GM12875 (cell line): Measurements from ENCODE around the gene REPS1.
"Not testable (repeated sequence)": the region's sequence is repeated elsewhere in the genome, so short reads cannot be mapped to it uniquely, and the experiment has no call there.

Experiments
- H3K4me3 ChIP-seq: one replicate; pipeline ENCODE4 v1.5.1; 2011; ENCODE audit warnings: low read depth, low read length, control low read depth
- TF ChIP-seq, protein P1 (sequence below): IDR thresholded peaks from 2 replicates; pipeline ENCODE4 v1.5.1; 2011; ENCODE audit warnings: low read depth, mild to moderate bottlenecking, control low read depth, inconsistent platforms, low read length, moderate library complexity, borderline replicate concordance; ENCODE audit not compliant: insufficient read depth

The REPS1 gene

GRCh38 chr6:139003751-139004150 is 15.7 kb upstream of the REPS1 start:
- no peak overlapping the region for H3K4me3 ChIP-seq
- TF ChIP-seq, protein P1, sequence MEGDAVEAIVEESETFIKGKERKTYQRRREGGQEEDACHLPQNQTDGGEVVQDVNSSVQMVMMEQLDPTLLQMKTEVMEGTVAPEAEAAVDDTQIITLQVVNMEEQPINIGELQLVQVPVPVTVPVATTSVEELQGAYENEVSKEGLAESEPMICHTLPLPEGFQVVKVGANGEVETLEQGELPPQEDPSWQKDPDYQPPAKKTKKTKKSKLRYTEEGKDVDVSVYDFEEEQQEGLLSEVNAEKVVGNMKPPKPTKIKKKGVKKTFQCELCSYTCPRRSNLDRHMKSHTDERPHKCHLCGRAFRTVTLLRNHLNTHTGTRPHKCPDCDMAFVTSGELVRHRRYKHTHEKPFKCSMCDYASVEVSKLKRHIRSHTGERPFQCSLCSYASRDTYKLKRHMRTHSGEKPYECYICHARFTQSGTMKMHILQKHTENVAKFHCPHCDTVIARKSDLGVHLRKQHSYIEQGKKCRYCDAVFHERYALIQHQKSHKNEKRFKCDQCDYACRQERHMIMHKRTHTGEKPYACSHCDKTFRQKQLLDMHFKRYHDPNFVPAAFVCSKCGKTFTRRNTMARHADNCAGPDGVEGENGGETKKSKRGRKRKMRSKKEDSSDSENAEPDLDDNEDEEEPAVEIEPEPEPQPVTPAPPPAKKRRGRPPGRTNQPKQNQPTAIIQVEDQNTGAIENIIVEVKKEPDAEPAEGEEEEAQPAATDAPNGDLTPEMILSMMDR, result no peak

DNA sequence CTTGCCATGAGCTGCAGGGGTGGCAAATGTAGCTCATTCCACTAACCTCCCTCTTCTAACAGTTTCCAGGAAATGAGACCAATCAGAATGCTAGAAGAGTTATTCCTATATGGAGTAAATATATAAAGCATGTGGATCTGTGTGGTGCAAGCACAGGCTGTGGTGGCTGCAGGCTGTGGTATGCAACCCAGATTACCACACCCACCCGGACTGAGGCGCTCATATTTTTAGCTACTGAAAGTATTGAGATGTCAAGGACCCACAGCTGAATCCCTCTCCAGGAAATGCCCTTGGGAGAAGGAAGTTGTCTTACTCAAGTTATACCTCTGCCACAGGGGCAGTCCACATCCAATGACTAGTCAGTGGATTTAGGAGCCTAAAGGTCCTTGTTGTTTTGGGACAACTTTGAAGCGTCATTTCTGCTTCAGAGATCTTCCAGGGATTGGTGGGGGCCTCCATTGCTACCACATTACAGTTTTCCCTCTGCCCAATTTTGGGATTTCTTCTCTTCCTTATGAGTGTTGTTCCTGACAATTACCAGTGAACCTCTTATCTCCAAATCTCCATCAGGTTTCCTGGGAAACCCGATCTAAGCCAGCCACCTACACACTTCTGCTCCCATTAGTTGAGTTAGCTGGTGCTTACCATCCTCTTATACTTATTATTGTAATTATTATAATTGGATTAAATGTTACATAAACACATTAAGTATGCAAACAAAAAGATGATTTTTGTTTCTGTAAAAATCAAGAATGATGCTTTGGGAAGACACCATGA is 12.1 kb upstream of the REPS1 start:
- H3K4me3 ChIP-seq, result no peak overlapping the region
- TF ChIP-seq, protein P1, result no peak

GRCh38 chr6:138997136-138997535 is 9.1 kb upstream of the REPS1 start:
- no peak overlapping the region for H3K4me3 ChIP-seq
- TF ChIP-seq, protein P1, result no peak

DNA sequence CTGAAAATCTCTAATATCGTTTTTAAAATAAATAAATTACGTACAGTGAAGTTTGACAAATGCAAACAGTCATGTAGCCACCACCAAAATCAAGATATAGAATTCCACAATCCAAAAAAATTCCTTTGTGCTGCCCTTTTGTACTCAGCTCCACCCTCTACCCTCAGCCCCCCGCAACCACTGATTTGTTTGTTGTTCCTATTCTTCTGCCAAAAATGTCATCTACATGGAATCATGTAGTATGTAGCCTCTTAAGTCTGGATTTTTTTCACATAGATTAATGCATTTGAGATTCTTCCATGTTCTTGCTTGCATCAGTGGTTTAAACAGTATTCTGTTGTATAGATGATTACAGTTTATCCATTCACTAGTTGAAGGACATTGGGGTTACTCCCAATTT is 8.5 kb upstream of the REPS1 start:
- H3K4me3 ChIP-seq, result no peak overlapping the region

GRCh38 chr6:138993410-138993809 is 5.4 kb upstream of the REPS1 start:
- H3K4me3 ChIP-seq, result not testable (repeated sequence)

More for the DNA sequence above, 8.5 kb upstream of the REPS1 start:
- TF ChIP-seq, protein P1, result no peak

DNA sequence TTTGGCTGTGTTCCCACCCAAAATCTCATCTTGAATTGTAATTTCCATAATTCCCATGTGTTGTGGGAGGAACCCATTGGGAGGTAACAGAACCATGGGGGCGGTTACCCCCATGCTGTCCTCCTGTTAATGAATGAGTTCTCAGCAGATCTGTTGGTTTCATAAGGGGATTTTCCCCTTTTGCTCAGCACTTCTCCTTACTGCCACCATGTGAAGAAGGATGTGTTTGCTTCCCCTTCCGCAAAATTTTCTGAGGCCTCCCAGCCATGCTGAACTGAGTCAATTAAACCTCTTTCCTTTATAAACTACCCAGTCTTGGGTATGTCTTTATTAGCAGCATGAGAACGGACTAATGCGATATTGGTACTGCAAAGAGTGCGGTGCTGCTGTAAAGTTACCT is 4.9 kb upstream of the REPS1 start:
- not testable (repeated sequence) for H3K4me3 ChIP-seq

DNA sequence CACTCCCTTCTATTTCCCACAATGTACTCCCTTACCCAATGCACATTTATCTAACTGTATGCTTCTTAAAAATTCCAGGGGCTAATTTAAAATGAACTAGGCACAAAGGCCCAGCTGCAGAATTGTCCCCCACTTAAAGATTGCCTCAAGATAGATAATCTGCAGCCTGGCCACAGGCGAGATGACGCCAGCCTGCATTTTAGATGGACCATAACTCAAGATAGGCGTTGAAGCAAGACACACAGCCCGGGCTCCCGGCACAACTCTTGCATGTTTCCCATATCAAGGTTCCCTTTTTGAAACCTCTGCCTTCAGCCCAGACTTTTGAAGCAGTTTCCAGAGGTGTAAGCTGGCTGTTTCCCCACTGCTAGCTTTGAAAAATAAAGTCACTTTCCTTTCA is 3.2 kb upstream of the REPS1 start:
- H3K4me3 ChIP-seq, result no peak overlapping the region
- TF ChIP-seq, protein P1, result no peak

- H3K4me3 ChIP-seq, result no peak overlapping the region
- TF ChIP-seq, protein P1, result no peak
These were observed 1.3 kb upstream of the REPS1 start for GRCh38 chr6:138989098-138989983.
